Measurements from ENCODE around the gene GALK2.

DNA sequence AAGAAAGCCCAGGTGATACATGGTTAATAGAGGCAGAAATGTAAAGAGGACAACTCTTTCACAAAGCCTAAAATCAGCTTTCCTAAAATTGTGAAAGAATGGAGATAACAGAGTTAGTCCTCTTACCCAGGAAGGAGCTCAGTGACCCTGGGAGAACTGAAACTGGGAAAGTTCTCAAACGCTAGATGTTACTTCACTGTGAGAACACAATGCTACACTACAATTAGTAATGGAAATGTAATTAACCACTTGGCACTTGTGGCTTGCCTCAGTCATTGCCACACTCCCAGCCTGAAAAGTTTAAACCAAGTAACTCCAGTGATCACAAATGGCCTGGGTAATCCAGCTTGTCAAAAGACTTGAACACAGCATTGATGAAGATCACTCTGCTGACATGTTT is 150.3 kb downstream of the GALK2 start:
- no peak for TF ChIP-seq POLR2A (IDR thresholded peaks at IDR 0.05)
- TF ChIP-seq, protein P1, sequence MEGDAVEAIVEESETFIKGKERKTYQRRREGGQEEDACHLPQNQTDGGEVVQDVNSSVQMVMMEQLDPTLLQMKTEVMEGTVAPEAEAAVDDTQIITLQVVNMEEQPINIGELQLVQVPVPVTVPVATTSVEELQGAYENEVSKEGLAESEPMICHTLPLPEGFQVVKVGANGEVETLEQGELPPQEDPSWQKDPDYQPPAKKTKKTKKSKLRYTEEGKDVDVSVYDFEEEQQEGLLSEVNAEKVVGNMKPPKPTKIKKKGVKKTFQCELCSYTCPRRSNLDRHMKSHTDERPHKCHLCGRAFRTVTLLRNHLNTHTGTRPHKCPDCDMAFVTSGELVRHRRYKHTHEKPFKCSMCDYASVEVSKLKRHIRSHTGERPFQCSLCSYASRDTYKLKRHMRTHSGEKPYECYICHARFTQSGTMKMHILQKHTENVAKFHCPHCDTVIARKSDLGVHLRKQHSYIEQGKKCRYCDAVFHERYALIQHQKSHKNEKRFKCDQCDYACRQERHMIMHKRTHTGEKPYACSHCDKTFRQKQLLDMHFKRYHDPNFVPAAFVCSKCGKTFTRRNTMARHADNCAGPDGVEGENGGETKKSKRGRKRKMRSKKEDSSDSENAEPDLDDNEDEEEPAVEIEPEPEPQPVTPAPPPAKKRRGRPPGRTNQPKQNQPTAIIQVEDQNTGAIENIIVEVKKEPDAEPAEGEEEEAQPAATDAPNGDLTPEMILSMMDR (IDR thresholded peaks at IDR 0.05) = no peak
- no peak for TF ChIP-seq EP300 (IDR thresholded peaks at IDR 0.05)

Data from sigmoid colon (tissue), 4 donors.